Testis (tissue), 2 donors: Measurements from ENCODE around the gene PASD1.

Experiments
- CTCF ChIP-seq, 3 experiments: fragments of 450-650 bp in 2 of 3; fragments of 200-600 bp in 1 of 3; sonication (generic) in 1 of 3; IDR thresholded peaks; one replicate each; pipeline ENCODE4 v1.5.1; 2016 to 2019; ENCODE audit warnings: antibody characterized with exemption in 3 of 3, mild to moderate bottlenecking in 2 of 3, moderate library complexity in 1 of 3
- POLR2A ChIP-seq: fragments of 450-650 bp; IDR thresholded peaks from one replicate; pipeline ENCODE4 v1.6.1; 2017; ENCODE audit warnings: antibody characterized with exemption, mild to moderate bottlenecking, moderate library complexity

DNA sequence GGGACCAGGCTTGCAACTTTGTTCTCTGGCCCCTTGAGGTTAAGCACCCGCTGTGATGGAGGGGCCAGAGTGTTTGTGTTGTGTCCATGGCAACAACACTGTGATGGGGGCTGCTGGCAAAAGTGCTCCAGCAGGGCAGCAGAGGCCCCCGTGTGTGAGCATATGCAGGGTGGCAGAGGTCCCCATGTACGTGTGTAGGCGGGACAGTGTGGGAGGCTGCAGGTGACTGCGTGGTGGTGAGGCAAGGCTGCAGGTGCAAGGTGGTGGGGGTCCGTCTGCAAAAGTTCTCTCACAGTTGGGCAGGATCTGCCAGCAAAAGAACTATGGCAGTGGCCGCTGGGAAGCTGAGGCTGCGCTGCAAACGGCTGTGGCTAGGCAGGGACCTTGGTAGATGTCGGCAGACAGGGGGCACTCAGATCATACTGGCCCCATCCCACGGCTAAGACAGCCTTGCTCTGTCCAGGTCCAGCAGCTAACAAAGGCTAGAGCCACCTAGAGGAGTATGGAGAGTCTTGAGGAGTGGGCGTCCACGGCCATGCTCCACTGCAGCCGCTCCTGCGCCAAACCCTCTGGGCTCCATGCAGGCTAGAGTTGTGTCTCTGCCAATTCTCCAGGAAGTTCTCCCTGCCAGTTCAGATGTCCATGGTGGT, 46.8 kb upstream of the PASD1 start:
- no peak for TF ChIP-seq CTCF (IDR thresholded peaks at IDR 0.05)
- TF ChIP-seq POLR2A: no peak
